NCI-H2029 (cell line): ENCODE results near the gene TM4SF1.
"Not testable (repeated sequence)": the region's sequence is repeated elsewhere in the genome, so short reads cannot be mapped to it uniquely, and the experiment has no call there.

Experiments
- DNase-seq: peaks from one replicate; lab custom pipeline; 2025; lab: John Stamatoyannopoulos, UW

The TM4SF1 gene

DNA sequence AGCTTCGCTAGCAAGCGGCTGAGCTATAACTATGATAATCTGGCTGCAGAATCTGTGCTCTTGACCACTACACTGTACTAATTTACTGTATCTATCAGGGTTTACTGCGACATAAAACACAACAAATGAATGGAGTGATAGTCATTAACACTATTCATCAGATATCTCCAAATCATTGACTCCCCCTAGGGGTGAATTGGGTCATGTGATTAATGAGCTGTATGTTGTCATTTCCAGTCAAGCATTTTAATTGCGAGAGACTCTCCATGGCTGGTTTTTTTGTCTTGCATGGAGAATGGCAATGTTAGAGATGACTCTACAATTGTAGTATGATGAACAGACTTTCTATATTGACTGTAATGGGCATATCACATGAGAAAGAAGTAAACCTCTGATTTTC is 33.5 kb downstream of the TM4SF1 start:
- no peak for DNase-seq

DNA sequence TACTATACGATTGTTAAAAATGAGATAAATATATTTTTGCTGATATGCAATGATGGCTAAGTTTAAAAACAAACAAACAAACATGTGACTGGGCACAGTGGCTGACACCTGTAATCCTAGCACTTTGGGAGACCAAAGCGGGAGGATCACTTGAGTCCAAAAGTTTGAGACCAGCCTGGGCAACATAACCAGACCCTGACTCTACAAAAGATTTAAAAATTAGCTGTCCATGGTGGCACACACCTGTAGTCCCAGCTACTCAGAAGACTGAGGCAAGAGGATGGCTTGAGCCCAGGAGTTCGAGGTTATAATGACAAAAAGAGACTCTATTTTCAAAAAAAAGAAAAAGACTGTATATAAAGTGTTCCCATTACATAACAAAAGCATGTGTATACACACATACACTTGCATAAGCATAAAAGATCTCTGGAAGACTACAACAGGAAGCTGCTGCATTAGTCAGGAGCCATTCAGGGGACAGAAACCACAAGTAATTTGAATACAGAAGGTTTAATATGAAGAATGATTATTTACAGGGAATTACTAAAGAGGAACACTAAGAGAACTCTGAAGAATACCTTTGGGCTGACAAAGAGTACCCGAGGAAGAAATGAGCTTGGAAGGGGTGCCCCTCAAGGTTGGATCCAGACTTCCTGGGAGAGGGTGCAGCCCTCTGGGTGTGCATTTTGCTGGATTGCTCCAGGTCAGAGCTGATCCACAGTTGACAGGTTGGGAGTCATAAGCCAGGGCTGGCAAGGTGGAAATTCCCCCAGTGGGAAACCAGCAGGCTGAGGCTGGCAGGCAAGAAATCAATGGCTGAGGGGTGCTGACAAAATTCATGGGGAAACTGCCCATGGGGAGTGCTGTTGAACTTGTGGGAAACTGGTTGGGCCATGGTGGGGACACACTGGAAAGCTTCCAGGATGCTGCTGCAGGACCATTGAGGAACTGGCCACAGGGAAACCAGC is 34.8 kb downstream of the TM4SF1 start:
- DNase-seq: no peak

DNA sequence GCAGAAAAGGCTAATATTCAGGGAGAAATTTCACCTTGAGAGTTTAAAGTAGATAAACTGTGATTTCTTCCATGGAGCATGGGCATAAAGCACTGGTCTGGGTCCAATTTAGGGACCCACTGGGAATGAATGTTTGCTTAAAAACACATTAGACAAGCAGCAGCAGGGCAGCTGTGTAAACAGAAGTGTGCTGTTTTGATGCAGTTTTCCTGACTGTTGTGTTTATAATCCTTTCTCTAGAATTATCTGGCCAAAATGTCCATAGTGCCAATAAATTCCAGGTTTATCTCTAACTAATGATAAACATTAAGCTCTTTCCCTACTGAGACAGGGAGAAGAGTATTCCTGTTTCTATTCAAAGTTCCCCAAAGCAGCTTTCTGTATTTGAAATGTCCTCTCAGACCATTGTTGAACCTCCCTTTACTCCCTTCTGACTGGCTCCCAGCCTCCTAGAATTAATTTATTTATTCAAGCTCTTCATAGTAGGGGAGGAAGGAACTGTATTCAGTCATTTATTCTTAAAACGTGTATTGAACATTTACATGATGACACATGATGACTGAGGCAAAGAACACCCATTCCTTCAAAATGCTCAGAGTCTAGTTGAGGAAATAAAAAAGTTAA is 37.0 kb downstream of the TM4SF1 start:
- peak; percentile 86 for DNase-seq

DNA sequence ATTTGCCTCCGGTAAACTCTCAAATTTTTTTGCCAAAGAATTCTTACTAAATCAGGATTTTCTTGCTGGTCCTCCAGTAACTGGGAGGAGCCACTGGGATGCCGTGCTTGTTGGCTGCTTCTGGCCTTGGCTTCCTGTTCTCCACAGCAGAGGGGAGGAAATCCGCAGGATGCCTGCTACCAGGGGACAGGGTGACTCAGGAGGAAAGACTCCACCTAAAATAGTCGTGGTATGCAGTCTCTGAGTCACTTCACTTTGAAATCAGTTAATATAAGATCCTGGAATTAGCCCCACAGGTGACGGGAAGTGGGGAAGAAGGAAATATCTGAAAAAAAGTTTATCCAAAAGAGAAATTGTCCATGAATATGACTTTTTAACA is 37.5 kb downstream of the TM4SF1 start:
- DNase-seq: peak; percentile 58

DNA sequence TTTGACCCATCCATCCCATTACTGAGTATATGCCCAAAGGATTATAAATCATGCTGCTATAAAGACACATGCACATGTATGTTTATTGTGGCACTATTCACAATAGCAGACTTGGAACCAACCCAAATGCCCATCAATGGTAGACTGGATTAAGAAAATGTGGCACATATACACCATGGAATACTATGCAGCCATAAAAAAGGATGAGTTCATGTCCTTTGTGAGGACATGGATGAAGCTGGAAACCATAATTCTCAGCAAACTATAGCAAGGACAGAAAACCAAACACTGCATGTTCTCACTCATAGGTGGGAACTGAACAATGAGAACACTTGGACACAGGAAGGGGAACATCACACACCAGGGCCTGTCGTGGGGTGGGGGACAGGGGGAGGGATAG is 40.0 kb downstream of the TM4SF1 start:
- DNase-seq: not testable (repeated sequence)

DNA sequence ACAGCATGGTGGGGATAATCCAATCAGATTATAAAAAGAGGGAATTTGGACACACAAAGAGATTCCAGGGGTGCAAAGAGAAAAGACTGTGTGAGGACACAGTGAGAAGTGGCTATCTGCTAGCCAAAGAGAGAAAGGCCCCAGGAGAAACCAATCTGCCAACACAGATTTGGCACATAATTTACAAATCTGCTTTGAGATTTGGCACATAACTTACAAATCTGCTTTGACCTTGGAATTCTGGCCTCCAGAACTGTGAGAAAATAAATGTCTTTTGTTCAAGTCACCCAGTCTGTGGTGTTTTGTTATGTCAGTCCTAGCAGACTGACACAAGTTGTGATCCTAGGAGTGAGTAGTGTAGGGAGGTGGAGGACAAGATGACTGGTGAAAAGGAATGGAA is 40.5 kb downstream of the TM4SF1 start:
- no peak for DNase-seq

DNA sequence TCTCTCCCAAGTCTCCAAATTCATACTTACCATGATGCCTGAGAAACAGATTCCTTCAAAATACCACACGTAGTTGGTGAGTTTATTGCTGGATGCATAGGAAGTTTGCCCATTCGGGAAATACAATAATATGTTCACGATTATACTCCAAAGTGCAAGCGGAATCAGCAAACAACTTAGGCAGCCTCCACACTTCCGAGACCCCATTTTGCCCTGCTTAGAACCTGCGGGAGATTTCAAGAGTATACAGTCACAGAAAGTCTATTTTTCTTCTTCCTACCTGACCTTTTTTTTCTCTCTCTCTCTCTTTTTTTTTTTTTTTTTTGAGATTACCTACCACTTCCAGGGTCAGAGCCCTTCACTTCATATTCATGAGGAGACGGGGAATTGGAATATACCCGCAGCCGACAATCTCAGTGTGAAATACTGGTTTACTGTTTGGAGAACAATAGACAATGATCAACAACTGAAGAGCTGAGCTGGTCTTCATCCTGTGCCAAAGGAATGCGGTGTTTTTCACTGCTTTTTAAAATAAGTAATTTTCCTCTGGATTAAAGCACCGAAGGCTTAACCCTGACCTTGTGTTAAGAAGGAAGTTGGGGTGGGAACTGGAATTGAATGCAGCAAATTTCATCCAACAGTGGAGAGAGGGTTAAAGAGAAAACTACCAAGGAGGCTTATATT is 44.1 kb downstream of the TM4SF1 start, which contains the start of gene TM4SF18:
TM4SF18 (minus strand) TSS at position 461 of the 684 bp plus-strand sequence; CDS start at position 207, 254 bp downstream.
- DNase-seq: no peak

DNA sequence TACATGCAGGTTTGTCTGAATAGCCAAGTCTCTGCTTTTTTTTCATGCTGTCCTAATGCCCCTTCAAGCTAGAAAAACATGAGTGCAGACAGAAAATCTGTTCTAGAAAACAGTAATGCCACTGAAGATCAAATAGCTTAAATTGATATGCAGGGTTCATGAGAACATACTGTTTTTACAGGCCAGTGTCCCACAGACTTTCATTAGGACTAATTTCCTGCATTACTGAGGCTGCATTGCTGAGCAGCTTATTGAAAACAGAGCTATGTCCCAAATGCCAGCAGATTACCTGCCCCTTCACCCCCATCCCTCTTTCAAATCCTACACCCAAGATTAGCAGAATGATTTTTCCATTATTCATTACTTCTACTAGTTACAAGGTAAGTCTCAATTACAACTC is 44.7 kb downstream of the TM4SF1 start:
- DNase-seq: no peak

DNA sequence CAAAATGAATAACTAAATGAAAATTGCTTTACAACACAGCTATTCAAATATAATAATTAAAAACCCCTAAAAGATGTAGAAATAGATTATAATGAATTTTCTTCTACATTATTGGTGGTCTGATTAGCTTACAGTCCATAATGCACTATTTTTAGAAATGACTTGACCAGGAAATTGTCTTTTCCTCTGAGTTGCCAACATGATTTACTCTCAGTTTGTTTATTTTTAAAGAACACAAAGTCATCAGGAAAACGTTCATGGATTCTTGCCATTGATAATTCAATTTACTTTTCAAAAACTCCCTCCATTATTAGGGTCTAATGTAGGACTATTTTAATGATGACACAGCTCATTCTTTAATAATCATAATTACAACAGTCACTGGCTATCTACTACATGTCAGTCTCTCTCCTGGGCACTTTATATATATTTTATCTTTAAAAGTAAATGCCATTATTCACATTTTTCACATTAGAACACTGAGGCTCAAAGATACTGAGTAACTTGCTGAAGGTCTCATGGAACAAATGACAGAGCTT is 45.2 kb downstream of the TM4SF1 start:
- no peak for DNase-seq

DNA sequence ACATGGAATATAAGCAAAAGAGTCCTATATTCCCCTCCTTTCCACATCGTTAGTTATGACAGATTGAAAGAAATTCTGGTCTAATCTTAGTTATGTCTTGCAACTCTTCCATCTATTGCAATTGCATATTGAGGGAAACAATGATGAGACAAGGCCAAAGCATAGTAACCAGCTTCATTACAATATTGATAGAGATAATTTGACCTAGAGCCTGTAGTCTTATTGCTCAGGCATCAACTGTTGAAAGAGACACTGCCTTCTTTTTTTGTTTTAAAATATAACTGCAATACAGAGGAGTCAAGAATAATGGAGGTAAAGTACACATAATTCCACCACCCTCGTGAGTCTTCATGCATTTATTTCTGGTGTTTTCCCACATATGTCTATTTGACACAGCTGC is 46.1 kb downstream of the TM4SF1 start:
- no peak for DNase-seq

DNA sequence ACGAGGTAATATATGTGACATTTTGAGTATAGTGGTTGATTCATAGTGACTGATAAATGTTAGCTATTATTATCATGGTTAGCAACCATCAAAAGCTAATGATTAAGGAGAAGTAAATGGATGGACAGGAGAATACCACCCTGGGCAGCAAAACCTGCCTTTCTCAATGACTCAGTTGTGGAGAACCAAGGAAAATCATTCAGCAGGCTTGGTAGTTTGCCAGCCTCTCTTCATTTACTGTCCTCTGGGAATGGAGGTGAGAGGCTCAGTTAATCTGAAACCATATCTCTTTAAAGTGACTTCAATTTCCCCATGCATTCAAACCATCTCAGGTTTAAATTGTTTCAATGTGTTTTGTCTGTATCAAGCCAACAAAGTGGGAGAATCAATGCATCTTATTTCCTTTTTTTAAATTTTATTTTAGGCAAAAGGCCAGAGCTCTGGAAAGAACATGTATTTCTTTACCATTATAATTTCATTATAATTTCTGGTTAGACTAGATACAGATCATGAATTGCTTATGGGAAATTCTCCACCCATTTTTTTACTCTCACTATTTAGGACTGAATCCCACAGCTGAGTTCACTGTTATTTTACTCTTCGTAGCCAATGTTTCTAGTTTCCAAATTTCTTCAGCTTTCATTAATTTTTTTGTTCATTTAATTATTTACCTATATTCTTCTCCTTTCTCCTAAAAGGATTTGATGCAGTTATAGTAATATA is 46.7 kb downstream of the TM4SF1 start:
- peak; percentile 56 for DNase-seq

DNA sequence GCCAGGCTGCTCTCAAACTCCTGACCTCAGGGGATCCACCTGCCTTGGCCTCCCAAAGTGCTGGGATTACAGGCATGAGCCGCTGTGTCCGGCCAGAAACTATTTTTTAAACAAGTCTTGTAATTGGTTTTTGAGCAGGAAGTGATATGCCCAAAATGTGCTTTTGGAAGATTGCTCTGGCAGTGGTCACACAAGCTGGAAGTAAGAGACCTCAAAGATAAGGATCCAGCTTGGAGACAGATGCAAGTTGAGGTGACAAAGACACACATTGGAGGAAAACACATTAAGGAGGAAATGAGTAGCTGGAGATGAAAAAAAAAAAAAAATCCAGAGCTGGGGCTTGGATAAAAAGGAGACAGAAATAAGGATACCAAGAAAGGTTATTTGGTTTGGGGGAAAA is 50.3 kb downstream of the TM4SF1 start:
- no peak for DNase-seq

DNA sequence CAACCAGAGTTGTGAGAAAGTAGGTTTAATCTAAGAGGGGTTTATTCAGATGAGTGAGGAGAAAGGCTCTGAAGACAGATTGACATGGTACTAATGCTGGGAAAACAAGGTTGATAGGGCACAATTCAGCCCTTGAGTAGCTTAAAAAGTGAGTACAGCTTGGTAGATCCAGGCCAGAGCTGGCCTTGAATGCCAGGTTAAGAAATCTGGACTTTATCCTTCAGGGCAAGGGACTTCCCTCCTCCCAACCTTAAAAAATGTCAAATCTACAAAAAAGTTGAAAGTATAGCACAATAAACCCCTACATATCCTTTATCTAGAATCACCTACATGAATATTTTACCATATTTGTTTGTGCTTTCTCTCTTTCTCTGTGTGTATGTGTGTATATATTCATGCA is 51.9 kb downstream of the TM4SF1 start:
- no peak for DNase-seq

DNA sequence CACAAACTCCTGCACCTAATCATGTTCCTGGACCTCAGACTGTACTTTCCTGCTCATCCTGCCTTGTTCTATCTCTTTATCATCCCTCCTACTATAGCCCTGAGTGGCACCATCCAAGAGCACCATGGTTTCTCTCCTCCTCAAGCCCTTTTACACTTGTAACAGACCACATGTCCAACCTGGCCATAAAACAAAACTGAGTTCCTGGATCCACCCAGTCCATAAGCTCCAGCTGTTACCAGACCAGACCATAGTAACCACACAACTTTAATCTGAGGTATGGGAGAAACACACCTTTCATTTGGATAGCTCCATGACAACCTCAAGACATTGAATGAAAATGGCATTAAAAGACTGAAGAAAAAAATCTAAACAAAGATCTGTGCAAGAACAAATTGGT is 53.1 kb downstream of the TM4SF1 start:
- DNase-seq: no peak

DNA sequence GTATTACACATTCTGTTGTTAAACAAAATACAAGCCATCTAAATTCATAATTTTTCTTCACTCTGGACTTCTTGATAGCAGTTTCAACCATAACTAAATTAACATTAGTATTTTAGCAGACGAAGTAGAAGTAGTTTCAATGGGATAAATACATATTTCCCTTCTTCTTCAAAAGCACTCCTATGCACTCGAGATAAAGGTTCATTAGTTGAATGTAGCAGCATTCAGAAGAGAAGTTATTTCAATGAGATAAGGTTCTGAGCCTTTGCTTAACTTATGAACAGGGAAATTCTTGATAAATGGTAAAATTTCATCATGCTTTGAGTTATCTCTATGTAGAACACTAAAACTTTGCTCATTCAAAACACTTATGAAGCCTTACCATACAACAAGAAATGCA is 55.8 kb downstream of the TM4SF1 start:
- no peak for DNase-seq

DNA sequence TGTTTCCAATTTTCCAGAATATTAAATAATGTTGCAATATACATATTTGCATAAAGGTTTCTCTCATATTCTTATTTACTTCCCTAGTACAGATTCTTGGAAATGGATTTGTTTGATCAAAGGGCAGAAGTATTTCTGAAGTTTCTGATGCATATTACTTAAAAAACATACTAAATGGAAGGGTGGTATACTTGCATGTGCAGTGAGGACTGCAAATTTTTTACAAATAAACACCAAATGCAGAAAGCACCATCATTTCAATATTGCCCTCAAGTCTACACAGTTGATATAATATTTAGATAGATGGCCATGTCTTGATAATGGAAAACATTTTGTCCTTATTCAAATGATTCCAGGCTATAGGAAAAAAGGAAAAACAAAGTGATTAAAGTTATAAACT is 56.3 kb downstream of the TM4SF1 start:
- no peak for DNase-seq

DNA sequence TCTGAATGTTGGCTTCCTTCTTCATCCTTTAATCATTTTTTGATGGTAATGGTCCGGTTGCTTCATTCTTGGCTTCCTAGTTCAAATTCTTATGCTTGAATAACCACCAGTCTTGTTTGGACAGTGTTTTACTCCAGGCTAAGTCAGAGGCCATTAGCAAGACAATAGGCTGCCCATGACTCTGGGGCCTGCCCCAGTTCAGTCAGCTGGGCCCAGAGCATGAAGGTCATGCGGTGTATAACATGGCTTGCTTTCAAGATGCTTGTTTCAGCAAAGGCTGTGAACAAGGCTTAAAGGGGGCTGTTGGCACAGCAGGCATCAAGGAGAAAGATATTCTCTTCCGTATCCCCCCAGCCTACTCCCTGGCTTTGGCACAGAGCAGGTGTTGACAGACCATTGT is 57.7 kb downstream of the TM4SF1 start:
- DNase-seq: no peak
